Hypothalamus (tissue), 51 donors: ENCODE data around the gene SAXO1.

ENCODE experiments used
- DNase-seq, 51 donors: peaks; one replicate each; lab custom pipeline; 2025; lab: John Stamatoyannopoulos, UW

Gene SAXO1

DNA sequence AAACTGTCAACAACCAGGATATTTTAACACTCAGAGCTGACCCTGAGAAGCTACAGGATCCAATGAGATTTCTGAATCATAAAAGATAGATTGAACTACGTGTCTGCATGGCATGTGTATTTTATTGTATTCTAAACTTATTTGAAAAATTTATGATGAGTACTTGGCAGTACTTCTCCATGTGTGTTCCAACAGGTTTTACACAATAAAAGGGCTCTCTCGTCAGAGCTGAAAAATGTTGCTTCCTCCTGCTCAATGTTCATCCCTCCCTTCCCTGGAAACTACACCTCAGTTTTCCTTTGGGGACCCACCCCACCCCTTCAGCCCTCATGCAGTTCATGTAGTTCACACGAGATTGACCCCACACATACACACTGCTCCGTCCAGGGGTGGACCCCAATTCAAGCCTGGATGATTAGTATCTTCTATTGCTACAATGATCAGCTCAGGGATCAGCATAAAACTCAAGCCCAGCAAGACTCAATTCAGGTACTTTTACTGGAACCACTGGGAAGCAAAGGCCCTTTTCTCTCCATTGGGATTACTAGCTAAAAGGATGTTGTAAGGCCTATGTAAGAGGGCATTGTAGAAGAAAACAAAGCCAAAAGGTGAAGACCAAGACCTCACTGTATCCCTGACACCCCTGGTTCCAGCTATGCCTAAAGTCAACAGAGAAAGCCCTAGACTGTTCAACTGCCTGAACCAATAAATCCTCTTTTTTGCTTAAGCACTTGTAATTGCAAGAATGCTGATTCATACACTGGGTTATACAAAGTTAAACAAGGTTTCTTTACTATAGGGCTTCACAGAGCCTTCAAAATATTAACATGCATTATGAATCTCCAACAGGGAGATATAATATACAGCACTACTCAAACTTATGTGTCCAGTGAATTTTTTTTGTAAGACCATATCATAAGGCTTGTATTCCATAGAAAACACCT, 112.6 kb downstream of the SAXO1 start:
- DNase-seq, result no peak

DNA sequence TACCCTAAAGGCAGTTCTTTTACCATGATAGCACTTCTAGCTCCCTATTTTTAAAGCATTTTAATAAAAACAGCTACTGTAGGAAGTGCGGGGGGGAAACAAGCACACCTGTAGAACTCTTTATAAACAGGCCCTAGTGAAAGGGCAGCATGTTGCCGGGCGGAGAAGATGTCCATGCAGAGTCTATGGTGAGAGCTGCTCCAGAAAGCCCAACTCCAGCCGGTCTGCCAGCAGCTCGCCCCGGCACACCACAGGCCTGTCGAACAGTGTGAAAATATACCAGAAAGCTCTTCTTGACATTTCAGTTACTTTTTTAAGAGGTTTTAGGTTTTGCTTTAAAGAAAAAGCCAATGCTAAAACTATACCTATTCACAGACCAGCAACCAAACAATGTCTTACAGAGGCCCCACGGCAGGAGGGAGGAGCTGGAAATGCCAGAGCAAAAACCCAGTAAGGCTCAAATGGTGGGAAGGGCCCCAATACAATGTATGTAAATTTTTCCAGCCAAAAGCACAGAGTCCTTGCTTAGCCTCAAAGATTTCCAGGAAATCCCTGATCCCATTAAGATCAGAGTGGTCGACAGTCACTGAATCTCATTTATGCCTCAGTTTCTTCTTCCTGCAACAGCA, 121.2 kb downstream of the SAXO1 start:
- DNase-seq, result no peak

- DNase-seq, result no peak
These were observed 122.1 kb downstream of the SAXO1 start for GRCh38 chr9:18910916-18911315.

DNA sequence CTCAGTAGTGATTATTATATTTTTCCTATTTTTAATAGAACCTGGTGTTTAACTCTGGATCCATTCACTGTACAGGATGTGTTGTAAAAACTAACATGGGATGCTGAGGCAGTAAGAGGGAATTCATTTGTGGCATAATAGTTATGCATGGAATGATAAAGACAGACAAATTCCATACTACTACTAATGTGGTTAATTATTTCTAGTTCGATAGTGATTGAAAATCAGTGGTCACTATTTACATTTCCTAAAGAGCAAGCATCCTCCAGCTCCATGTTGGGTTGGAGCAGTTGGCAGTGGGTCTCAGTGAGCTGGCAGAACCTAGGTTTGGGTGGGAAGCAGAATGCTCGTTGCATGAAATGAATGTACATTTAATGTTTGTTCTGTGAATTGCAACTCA, 122.6 kb downstream of the SAXO1 start:
- DNase-seq, result no peak

GRCh38 chr9:18909140-18910018, 123.6 kb downstream of the SAXO1 start:
- no peak for DNase-seq

DNA sequence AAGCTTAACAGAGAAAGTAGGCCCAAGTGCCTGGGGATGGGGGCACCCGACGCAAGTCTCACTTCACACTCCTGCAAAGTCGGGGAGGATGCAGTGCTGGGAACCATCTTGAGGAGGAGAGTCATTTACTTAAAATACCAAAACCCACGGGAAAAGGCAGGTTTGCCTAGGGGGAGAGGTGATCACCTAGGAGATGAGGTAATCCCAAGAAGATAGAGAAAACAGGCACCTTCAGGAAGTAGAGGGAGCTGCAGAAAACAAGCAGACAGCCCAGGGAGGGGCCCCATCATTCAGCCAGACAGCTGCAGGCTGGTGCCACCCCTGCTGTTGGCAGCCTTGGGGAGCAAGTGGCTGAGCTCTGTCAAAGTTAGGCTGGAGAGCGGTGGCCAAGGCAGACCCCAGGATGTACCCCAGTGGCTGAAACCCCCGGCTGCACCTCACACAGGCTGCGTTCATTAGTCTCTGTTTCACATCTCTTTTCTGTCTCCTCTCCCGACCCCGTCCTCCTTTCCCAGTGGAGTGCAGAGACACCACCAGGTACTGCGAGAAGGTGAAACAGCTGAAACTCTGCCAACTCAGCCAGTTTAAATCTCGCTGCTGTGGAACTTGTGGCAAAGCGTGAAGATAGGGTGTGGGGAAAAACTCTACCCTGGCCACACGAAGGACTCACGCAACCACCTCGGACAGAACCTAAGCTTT, 124.9 kb downstream of the SAXO1 start:
- no peak for DNase-seq

DNA sequence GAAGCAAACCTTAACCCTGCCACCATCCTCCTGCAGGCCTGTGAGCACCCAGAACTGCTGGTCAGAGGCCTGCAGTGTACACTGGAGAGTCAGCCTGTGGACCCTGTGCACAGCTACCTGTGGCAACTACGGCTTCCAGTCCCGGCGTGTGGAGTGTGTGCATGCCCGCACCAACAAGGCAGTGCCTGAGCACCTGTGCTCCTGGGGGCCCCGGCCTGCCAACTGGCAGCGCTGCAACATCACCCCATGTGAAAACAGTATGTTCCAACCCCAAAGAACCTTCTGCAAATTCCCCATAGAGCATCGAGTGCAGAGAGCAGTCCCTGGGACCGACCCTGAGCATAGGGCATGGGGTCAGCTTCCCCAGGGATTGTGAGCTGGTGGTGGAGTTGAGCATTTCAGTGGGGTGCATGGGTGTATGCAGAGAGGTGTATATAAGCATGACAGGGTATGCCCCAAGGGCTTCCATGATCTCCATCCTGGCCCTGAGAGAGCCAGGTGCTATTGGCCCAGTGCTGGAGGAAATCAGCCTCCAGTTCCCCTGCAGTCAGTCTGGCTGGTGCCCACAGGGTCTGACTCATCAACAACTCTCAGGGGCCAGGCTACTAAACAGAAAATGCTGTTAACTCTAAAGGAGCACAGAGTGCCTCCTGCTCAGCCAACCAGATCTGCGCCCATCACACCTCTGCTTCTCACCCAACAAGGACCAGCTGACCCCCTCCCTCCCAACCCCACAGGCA, 126.2 kb downstream of the SAXO1 start:
- no peak for DNase-seq

DNA sequence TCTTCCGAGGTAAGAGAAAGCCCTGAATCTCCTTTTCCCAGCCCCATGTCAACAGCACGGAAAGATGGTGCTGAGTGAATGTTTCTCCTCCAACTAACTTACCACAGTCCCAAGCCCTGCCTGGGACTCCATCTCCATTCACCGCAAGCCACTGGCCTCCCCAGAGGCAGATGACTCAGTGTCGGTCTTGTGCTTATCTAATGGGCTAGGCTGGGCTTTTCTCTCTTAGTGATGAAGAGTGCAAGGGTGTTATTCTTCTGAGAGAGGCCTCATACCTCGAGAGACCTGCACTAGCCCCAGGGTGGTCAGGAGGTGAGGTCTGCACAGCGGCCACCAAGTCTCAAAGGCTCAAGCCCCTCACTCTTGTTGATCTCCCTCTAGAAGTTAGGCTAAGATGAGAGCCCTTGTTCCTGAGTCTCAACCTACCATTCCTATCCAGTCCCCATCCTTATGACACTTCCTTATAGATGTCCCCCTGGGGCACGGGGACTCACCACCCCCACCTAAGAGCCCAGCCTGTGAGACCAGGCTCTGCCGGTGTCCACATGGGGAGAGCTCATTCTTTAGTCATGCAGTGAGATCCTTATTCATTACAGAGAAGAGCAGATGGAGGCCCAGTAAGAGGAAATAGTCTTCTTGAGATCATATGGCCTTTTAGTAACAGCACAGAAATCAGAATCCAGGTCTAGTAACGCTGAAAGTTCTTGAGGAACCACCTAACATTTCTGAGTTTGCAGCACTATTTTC, 127.0 kb downstream of the SAXO1 start:
- DNase-seq, result no peak

DNA sequence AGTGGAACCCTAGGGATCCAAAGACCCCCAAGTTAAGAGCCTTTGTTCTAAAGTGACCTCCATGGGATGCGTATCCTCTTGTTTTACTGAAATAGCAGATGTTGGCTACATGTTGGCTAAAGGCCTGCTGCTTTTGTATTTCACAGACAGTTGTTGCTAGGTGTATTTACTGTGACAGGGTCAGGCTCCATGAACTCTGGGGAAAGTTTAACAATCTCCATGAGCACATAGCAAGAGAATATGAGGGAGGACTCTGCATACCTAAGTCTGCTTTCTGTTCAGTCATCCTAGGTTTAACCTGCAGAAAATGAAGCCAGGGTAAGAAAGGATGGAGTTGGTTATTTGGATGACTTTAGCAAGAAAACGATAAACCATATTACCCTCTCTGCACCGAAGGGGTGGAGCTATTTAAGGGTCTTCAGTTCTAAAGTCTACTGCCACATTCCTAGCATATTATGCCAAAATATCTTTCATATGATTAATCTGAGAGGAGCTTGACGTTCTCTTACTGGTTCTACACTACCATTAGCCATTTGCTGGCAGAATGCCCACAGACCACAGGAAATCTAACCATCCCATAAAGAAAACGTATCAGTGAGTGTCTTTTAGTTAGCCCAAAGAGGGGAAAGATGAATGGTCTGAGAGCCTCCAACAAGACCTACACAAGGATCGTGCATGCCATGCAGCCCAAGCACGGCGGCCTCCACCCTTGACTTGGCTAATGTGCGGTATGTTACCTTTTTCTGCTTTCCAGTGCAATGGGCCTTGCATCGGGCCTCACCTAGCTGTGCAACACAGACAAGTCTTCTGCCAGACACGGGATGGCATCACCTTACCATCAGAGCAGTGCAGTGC, 127.8 kb downstream of the SAXO1 start:
- no peak for DNase-seq

DNA sequence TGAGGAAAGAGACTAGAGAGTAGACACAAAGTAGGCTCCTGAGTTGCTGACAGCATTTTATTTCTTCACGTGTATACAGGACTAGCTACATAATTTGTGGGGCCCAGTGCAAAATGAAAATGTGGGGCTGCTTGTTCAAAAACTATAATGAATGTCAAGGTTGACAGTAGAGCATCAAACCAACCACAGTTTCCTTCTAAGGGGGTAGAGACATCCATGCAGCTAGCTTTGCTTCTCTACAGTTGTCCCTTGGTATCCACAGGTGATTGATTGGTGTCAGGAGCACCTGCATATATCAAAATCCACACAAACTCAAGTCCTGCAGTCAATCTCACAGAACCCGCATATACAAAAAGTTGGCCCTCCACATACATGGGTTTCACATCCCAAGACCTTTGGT, 129.6 kb downstream of the SAXO1 start:
- no peak for DNase-seq

DNA sequence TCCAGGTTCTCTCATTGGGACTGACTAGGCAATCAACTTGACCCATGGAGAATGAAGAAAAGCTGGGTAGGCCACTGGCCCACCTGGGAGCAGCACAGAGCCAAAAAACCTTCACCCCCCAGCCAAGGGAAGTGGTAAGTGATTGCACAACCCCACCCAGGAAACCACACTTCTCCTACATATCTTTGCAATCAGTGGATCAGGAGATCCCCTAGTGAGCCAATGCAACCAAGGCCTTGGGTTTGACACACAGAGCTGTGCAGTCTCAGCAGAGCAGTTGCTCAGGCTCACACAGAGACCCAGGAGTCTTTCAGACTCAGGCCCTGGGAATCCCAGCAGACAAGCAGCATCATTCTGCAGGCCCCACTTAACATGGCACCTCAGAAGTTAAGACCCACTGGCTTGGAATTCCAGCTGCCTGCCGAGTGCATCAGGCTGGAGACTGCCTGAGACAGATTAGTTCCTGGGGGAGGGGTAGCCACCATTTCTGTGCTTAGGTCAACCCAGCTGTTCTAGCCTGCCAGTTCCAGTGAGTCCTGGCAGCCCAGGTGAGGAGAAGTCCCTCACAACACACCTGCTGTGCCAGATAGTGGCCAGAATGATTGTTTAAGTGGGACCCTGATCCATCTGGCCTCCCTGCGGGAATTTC, 136.4 kb downstream of the SAXO1 start:
- DNase-seq, result no peak

- DNase-seq, result no peak
These were observed 137.0 kb downstream of the SAXO1 start for GRCh38 chr9:18896004-18896403.

DNA sequence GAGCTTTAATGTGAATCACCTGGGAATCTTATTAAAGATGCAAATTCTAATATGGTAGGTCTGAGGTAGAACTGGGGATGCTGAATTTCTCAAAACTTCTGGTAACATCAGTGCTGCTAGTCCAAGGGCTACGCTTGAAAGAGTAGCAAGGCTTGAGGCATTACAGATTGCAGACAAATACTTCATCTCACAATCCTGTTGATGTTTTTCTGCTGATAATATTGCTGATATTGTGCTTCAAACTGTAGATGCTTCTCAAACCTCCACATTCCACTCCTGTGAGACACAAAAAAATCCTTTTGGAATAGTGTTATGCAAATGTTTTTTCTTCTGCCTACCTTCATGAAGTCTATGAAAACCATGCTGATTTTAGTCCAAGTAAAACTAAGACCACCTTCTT, 139.5 kb downstream of the SAXO1 start:
- no peak for DNase-seq

DNA sequence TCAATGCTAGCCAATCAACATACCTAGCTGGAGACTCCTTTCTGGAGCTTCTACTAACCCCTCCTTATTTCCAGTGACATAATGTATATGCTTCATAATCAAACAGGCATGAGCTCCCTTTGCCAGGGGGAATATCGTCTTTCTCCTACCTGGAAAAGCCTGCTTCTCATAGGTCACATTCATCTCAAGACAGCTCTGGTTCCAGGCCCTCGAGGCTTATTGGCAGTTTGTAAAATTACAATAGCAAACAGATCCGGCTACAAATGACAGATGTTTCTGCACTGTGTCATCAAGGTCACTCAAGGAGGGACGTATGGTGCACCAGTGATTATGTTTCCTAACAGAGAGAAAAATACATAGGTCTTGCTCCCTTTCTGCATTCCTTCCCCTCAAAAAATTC, 140.0 kb downstream of the SAXO1 start:
- DNase-seq, result no peak

DNA sequence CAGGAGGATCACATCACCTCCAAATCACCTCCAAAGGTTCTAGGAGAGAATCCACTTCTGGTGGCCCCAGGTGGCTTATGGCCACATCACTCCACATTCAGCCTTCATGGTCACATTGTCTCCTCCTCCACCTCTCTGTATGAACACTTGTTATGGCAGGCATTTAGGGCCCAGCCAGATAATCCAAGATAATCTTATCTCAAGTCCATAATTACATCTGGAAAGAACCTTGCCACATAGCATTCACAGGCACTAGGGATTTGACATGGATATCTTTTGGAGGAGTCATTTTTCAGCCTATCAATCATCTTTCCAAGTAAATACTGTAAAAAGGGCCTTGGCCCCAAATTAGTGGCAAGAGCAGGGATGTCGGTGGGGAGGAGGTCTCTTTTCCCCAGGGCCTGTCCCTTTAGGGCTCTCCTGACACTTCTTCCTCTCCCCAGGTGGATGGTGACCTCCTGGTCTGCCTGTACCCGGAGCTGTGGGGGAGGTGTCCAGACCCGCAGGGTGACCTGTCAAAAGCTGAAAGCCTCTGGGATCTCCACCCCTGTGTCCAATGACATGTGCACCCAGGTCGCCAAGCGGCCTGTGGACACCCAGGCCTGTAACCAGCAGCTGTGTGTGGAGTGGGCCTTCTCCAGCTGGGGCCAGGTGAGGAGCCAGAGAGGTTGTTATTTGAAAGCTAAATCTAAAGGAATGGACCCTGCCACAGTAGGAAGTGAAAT, 140.9 kb downstream of the SAXO1 start:
- DNase-seq, result no peak

DNA sequence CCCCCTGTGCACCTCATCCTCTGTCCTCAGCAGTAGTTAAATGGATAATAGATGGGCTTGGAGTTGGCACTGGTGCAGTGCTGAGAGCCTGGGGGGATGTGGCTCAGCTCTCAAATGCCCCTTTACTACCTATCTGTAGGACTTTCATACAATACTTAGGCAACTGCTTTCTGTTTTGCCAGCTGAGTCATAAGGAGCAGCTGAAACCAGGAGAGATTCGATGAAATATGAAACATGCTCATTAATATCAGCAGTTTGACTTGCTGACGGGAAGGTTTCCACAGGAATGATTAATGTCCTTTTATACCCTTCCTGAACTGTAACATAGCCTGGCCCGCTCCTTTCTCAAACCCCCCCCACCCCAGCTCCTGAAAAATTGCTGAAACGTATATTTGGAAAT, 142.6 kb downstream of the SAXO1 start:
- no peak for DNase-seq

GRCh38 chr9:18889550-18889949, 143.5 kb downstream of the SAXO1 start:
- DNase-seq, result no peak
